Kidney capillary endothelial cell (primary cell): Measurements from ENCODE around the gene EXOSC10.
"Not testable (repeated sequence)": the region's sequence is repeated elsewhere in the genome, so short reads cannot be mapped to it uniquely, and the experiment has no call there.

ENCODE experiments used
- DNase-seq: peaks from one replicate; pipeline ENCODE4 v3.0.0-alpha.2; 2018; ENCODE audit warnings: low spot score

Gene EXOSC10

GRCh38 chr1:11061652-11062365 lies 37.9 kb downstream of the EXOSC10 start:
- DNase-seq = no peak

DNA sequence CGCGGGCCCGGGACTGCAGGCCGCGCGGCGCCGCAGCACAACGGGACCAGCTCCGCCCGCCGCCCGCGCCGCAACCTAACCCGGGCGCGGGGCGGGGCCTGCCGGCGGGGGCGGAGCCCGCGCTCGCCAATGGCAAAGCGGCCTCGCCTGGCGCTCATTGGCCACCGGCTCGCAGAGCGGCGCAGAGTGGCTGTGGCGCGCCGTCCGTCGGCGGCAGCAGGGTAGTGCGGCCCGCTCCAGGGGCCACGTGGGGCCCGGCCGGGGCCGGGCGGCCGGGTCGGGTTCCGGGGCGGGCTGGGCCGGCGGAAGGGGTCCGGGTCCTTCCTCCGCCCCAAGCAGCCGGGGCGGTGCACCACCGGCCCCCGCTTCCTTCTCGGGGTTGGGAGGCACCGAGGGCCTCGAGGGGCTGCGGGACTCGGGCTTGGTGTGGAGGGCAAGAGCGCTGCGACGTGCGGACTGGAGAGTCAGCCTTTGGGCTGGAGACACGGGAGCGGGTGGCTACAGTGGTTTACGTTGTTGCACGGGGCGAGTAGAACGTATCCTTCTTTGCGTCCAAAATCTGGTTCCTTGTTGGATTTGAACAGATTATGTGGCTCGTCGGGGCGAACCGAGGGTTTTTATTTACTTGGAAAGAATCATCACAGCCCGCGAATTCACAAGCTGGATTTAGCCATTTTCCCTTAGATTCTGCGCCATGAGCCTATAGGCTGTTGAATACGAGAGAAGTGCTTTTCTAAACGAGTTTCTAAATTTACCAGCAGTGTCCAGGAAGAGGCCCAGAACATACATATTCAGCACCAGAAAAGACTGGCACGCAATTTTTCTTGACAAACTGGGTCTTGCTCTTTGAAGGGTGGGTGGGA lies 39.5 kb downstream of the EXOSC10 start, which contains the start of gene SRM:
Gene SRM (minus strand): TSS at position 51 of the 863 bp plus-strand sequence. CDS start 75 bp downstream, outside the sequence.
- peak; percentile 90 for DNase-seq

DNA sequence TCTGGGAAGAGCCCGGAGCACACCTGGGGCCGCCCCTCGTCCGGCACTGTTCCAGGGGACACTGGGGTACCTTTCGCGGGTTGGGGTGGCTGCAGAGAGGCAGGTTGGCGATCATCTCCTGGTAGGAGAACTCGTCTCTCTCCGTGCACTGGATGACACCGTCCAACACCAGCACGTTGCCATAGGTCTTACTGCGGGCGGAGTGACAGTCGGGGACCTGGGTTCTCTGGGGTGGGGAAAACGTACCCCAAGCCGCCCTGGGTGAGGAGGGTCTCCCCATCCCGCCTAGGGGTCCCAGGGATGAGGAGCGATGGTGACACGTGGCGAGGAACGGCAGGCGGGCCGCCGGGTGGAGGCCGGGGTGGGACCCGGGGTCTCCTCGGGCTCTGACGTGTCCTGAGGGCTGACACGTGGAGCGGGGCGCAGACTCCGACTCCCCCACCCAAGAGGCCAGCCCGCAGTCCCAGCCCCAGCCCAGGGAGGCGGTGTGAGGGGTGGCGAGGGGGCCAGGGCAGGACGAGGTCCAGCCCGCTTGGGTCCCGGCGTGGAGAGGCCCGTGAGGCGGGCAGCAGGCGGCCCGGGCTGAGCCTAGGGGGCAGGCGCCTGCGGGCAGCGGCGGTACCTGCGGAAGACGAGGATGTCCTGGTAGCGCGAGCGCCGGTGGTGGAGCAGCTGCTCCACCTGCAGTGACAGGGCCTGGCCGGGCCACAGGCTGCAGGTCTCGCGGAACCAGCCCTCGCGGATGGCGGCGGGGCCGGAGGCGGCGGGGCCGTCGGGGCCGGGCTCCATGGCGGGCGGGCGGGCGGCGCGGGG lies 40.3 kb downstream of the EXOSC10 start:
- no peak for DNase-seq

DNA sequence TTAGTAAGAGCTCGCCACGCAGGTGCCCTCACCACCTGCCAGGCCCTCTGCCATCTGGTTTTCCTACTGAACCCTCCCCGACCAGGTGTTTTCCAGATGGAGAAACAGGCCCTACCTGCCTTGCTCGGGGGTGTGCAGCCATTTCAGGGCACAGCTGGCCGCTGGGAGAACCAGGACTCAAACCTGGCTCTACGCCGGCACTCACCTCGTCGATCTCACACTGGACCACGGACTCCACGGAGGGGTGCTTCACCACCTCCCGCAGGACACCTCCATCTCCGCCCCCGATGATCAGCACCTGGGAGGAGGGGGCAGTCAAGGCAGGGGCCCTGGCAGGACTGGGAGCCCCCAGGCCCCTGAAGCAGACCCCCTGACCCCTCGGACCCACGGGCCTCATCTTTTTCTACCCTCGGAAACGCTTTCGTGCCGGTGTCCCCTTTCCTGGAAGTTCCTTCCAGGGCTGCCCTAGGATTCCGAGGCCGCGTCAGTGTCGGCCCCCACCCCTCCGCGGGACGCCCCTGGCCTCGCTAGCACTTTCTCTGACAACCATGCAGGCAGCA lies 41.0 kb downstream of the EXOSC10 start:
- no peak for DNase-seq

DNA sequence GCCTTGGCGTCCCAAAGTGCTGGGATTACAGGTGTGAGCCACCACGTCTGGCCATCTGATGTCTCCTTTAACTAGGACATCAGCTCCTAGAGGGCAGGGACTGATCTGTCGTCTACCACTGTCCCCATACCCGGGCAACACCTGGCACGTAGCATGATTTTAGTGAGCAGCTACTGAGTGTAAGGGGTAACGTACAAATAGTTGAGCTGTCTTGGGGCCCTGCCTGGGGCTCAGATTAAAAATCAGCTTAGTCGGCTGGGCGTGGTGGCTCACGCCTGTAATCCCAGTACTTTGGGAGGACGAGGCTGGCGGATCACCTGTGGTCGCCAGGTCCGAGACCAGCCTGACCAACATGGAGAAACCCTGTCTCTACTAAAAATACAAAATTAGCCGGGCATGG lies 41.6 kb downstream of the EXOSC10 start:
- DNase-seq = no peak

GRCh38 chr1:11057477-11057876 lies 42.2 kb downstream of the EXOSC10 start:
- DNase-seq = no peak

DNA sequence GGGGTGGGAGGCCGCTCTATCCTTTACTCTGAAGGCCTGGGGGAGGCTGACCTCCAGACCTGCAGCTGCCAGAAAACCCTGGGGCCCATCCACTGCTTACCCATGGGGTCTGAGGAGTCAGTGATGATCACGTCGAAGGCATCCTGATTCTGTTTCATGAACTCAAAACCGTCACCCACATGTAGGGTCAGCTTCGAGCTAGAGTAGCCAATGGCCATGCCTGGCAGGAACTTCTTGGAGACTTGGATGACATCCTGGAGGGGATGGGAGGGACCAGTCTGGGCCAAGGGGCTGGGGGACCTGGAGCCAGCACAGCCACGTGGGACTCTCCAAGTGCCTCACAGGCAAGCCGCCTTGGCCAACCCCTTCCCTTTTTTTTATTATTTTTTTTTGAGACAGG lies 43.2 kb downstream of the EXOSC10 start:
- DNase-seq = no peak

- DNase-seq = no peak
Measured at GRCh38 chr1:11055676-11056075, 44.0 kb downstream of the EXOSC10 start.

DNA sequence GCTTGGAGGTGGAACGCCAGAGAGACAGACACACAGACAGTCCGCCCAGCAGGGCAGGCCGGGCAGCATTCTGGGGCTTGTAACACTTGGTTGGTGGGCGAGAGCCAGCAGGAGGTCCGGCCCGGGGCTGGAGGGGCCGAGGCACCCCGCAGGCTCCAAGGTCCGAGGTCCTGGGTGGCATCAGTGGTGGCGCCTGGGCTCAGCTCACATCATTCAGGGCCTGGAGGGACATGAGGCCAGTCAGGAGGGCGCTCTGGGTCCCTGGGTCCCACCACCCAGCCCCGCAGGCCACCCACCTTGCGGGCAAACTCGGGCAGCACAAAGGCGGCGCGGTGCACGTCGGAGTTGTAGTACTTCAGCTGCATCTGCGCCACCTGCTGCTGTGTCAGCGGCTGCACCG lies 45.0 kb downstream of the EXOSC10 start:
- DNase-seq = no peak

DNA sequence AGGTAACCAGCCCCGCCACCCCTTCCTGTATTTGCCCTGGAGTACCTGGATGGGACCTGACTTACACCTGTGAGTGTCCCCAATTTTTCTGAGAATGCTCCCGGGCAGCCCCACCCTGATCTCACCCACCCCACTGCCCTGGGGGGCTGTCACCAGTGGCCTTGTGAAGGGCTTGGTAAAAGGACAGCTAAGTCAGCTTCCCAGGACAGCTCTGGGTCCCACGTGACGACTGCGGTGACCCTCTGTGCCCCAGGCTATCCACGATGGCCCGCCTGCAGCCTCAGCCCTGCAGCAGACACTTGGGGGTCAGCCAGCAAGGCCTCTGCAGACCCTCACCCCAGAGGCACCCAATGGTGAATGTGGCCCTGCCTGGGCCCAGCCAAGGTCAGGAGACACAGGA lies 45.5 kb downstream of the EXOSC10 start:
- no peak for DNase-seq

GRCh38 chr1:11053758-11054137 lies 45.9 kb downstream of the EXOSC10 start:
- no peak for DNase-seq

GRCh38 chr1:11052839-11053757 lies 46.6 kb downstream of the EXOSC10 start:
- no peak for DNase-seq

- no peak for DNase-seq
Measured at GRCh38 chr1:11051781-11052511, 47.7 kb downstream of the EXOSC10 start.

DNA sequence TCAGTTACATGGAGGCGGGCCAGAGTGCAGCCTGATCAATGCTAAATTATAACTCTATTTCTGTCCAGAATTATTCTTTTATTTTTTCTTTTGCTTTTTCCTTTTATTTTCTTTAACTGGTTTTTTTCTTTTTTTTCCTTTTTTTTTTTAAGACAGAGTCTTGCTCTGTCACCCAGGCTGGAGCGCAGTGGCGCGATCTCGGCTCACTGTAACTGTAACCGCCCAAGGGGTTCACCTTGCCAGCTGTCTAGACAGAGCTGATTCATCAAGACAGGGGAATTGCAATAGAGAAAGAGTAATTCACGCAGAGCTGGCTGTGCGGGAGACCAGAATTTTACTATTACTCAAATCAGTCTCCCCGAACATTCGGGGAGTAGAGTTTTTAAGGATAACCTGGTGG lies 48.5 kb downstream of the EXOSC10 start:
- not testable (repeated sequence) for DNase-seq

GRCh38 chr1:11046625-11047365 lies 52.9 kb downstream of the EXOSC10 start, which contains the start of gene MASP2:
Gene MASP2, minus strand, starts transcription at chr1:11047239. Its CDS starts 32 bp downstream, at chr1:11047207.
- DNase-seq = no peak

DNA sequence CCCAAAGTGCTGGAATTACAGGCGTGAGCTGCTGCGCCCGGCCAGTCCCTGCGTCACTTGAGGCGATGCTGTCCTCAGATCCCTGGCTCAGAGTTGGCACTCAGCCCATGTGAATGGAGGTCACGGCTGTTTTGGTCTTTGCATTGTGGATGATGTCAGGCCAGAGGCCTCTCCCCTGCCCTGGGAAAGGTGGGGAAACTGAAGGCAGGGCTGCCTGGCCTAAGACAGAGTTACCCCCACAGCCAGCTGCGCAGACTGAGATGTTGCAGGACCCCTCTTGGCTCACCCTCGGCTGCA lies 53.5 kb downstream of the EXOSC10 start:
- DNase-seq = no peak

GRCh38 chr1:11045428-11046269 lies 54.0 kb downstream of the EXOSC10 start:
- DNase-seq = no peak

DNA sequence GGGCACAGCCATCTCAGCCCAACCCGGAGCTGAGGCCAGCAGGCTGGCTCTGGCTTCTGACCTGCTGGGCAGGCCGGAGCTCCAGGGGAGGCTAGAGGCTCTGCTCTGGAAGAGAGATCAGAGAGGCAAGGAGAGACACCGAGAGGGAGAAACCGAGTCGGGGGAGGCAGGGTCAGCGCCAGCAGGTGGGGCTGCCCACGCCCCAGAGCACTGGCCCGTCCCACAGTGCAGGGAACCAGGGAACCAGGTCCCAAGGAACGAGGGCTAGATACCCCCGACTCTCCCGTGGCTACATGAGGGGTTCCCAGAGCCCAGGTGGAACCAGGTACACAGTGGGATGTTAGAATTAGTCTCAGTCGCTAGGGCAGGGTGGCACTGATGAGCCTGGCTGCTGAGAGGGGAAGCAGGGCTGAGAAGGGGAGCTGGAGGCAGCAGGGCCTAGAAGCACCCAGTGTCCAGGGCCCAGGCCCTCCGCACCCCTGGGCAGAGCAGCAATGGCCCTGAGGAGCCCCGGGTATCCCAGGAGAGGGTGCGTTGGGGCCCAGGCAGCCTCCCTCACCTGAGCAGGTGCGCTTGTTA lies 54.7 kb downstream of the EXOSC10 start:
- no peak for DNase-seq
